ENCODE measurements around the gene CRTAC1.

CRTAC1 gene

GRCh38 chr10:97892506-97892905, 137.9 kb downstream of the CRTAC1 start:
- DNase-seq, result no peak

GRCh38 chr10:97891497-97892167, 138.8 kb downstream of the CRTAC1 start:
- no peak for DNase-seq

- DNase-seq, result no peak
Observed at GRCh38 chr10:97889461-97890265, 140.8 kb downstream of the CRTAC1 start.

GRCh38 chr10:97888641-97889262, 141.7 kb downstream of the CRTAC1 start:
- DNase-seq, result no peak

- DNase-seq, result no peak
Observed at GRCh38 chr10:97888134-97888533, 142.3 kb downstream of the CRTAC1 start.

GRCh38 chr10:97887399-97887798, 143.0 kb downstream of the CRTAC1 start:
- no peak for DNase-seq

GRCh38 chr10:97886286-97886685, 144.1 kb downstream of the CRTAC1 start:
- no peak for DNase-seq

GRCh38 chr10:97883092-97883485, 147.3 kb downstream of the CRTAC1 start:
- DNase-seq, result no peak

- no peak for DNase-seq
Observed at GRCh38 chr10:97882142-97883091, 148.0 kb downstream of the CRTAC1 start.

GRCh38 chr10:97880109-97880508, 150.3 kb downstream of the CRTAC1 start:
- no peak for DNase-seq

- no peak for DNase-seq
Observed at GRCh38 chr10:97879241-97879640, 151.2 kb downstream of the CRTAC1 start.

GRCh38 chr10:97876402-97876801, 154.0 kb downstream of the CRTAC1 start:
- no peak for DNase-seq

- no peak for DNase-seq
Observed at GRCh38 chr10:97875391-97875790, 155.0 kb downstream of the CRTAC1 start.

- DNase-seq, result no peak
Observed at GRCh38 chr10:97874332-97874731, 156.1 kb downstream of the CRTAC1 start.

GRCh38 chr10:97873569-97873968, 156.9 kb downstream of the CRTAC1 start:
- DNase-seq, result no peak

- no peak for DNase-seq
Observed at GRCh38 chr10:97870990-97871389, 159.4 kb downstream of the CRTAC1 start.

- peak; percentile 78 for DNase-seq
Observed at GRCh38 chr10:97869091-97870042, 161.1 kb downstream of the CRTAC1 start.

GRCh38 chr10:97868134-97868685, 162.2 kb downstream of the CRTAC1 start:
- no peak for DNase-seq

GRCh38 chr10:97867220-97867800, 163.1 kb downstream of the CRTAC1 start:
- DNase-seq, result no peak

- DNase-seq, result no peak
Observed at GRCh38 chr10:97866524-97867219, 163.7 kb downstream of the CRTAC1 start.
